Caco-2 (cell line): Measurements from ENCODE around the gene NPAS3. TPM values are rescaled to one million over a fixed set of nuclear protein-coding genes. Genes with fewer than 3 reads are reported as not detected.

ENCODE experiments used
- BruUV-seq: library from RNA; stranded (reverse); fragments of 400-500 nt; replicated peaks from 2 replicates; lab custom pipeline; 2021; lab: Mats Ljungman, UMichigan
- CTCF ChIA-PET: fragments of 300-600 bp; sonication (Branson Sonifier 250); formaldehyde crosslinking; loops from one replicate; lab custom pipeline; 2022; ENCODE audit warnings: antibody characterized with exemption; lab: Charles Lee
- POLR2A ChIA-PET: fragments of 300-600 bp; sonication (Branson Sonifier 250); formaldehyde crosslinking; loops from one replicate; lab custom pipeline; 2022; ENCODE audit warnings: antibody characterized with exemption; lab: Charles Lee
- DNase-seq, 2 experiments: peaks; one replicate each; pipeline versions ENCODE4 v3.0.0 to v3.0.0-alpha.2; 2020 to 2022
- H3K27me3 ChIP-seq: replicated peaks from 2 replicates; pipeline ENCODE4 v1.6.0; 2011; ENCODE audit warnings: low read length; ENCODE audit not compliant: control insufficient read depth, insufficient read depth
- H3K36me3 ChIP-seq: 2 replicates; pipeline ENCODE4 v1.5.1; 2011; ENCODE audit warnings: low read length; ENCODE audit not compliant: control insufficient read depth, insufficient read depth
- H3K4me1 ChIP-seq: fragments of 250-450 bp; sonication (Bioruptor Pico); 2 replicates; pipeline ENCODE4 v1.5.1; 2020; ENCODE audit warnings: mild to moderate bottlenecking
- H3K4me3 ChIP-seq: 2 replicates; pipeline ENCODE4 v1.5.1; 2011; ENCODE audit warnings: low read depth, mild to moderate bottlenecking, control low read depth, low read length
- H3K9me3 ChIP-seq: fragments of 250-450 bp; sonication (Bioruptor Pico); 2 replicates; pipeline ENCODE4 v1.5.1; 2020; ENCODE audit warnings: mild to moderate bottlenecking, moderate library complexity
- H3K27ac Mint-ChIP-seq: one replicate; pipeline ENCODE4 v1.8.0; 2022; ENCODE audit warnings: mixed read lengths; ENCODE audit not compliant: unreplicated experiment
- H3K27me3 Mint-ChIP-seq: one replicate; pipeline ENCODE4 v1.8.0; 2022; ENCODE audit warnings: mixed read lengths; ENCODE audit not compliant: insufficient read depth, unreplicated experiment
- H3K36me3 Mint-ChIP-seq: one replicate; pipeline ENCODE4 v1.8.0; 2022; ENCODE audit warnings: mild to moderate bottlenecking, mixed read lengths; ENCODE audit not compliant: insufficient read depth, unreplicated experiment
- H3K4me1 Mint-ChIP-seq: one replicate; pipeline ENCODE4 v1.8.0; 2022; ENCODE audit warnings: low read depth, mixed read lengths; ENCODE audit not compliant: unreplicated experiment
- H3K4me3 Mint-ChIP-seq: one replicate; pipeline ENCODE4 v1.8.0; 2022; ENCODE audit warnings: mild to moderate bottlenecking, moderate library complexity, mixed read lengths; ENCODE audit not compliant: unreplicated experiment
- H3K9me3 Mint-ChIP-seq: one replicate; pipeline ENCODE4 v1.8.0; 2022; ENCODE audit warnings: mixed read lengths; ENCODE audit not compliant: unreplicated experiment
- CTCF ChIP-seq, 2 experiments: fragments of 200-600 bp in 1 of 2; IDR thresholded peaks; 1 replicate in 1 of 2; 2 replicates in 1 of 2; pipeline versions ENCODE4 v1.5.1 to v1.8.0; 2011 to 2022; ENCODE audit warnings: antibody characterized with exemption in 1 of 2, control low read depth in 1 of 2, inconsistent platforms in 1 of 2, low read depth in 1 of 2, low read length in 1 of 2, mild to moderate bottlenecking in 1 of 2, moderate library complexity in 1 of 2; ENCODE audit not compliant: insufficient read depth in 1 of 2, severe bottlenecking in 1 of 2, unreplicated experiment in 1 of 2
- intact Hi-C: fragments of 100-400 bp; cut with micrococcal nuclease; formaldehyde crosslinking; loops from one replicate; pipeline ENCODE4 v1.10.0; 2022; ENCODE audit not compliant: unreplicated experiment
- total RNA-seq: library from RNA; stranded (reverse); gene quantifications from 2 replicates; pipeline ENCODE4 v1.2.3, GENCODE V29; 2022

The NPAS3 gene
- total RNA-seq, 1 experiment from 2014 or later: not detected

DNA sequence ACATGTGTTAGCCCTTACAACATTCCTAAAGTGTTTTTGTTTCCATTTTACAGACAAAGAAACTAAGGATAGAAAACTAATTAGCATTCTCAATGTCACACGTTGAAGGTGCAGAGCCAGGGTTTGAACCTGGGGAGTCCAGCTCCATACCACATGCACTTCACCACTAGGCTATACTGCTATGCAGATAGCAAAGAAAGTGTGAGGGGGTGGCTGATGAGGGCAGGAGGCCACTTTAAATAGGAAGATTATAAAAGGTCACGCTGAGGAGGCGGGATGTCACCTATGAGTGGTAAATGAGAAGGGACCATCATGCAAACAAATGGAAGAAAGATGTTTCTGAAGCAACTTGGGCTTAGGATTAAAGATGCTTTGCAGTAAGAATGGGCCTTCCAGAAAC lies 798.3 kb downstream of the NPAS3 start:
- Histone ChIP-seq H3K36me3 (no peaks in the 10 kb centered on the region), H3K9me3 (no peaks in the 10 kb centered on the region), H3K4me1 (no peaks in the 10 kb centered on the region), H3K4me3 (no peak overlapping the region), H3K27me3 (no peaks in the 10 kb centered on the region)
- H3K36me3 Mint-ChIP-seq: no peaks in the 10 kb centered on the region
- no peak overlapping the region for H3K4me3 Mint-ChIP-seq
- H3K4me1 Mint-ChIP-seq: no peaks in the 10 kb centered on the region
- H3K9me3 Mint-ChIP-seq: no peaks in the 10 kb centered on the region
- BruUV-seq: no TSS peak
- no peak for DNase-seq
- no peak for TF ChIP-seq CTCF (IDR thresholded peaks at IDR 0.05; ENCODE audit: insufficient read depth in 1 of 2, low read depth in 1 of 2, low read length in 1 of 2, severe bottlenecking in 1 of 2, unreplicated experiment in 1 of 2)
- H3K27me3 Mint-ChIP-seq: peaks cover 5% of the 10 kb centered on the region
- ChIA-PET POLR2A (no interaction called here), CTCF (no interaction called here)
- no peak overlapping the region for H3K27ac Mint-ChIP-seq
- intact Hi-C loops: no loop called here

- H3K36me3 Mint-ChIP-seq: no peaks in the 10 kb centered on the region
- no TSS peak for BruUV-seq
- no peak overlapping the region for H3K4me3 Mint-ChIP-seq
- TF ChIP-seq CTCF (IDR thresholded peaks at IDR 0.05; ENCODE audit: insufficient read depth in 1 of 2, low read depth in 1 of 2, low read length in 1 of 2, severe bottlenecking in 1 of 2, unreplicated experiment in 1 of 2): no peak
- Histone ChIP-seq H3K4me1 (no peaks in the 10 kb centered on the region), H3K9me3 (no peaks in the 10 kb centered on the region), H3K4me3 (no peak overlapping the region), H3K27me3 (no peaks in the 10 kb centered on the region), H3K36me3 (no peaks in the 10 kb centered on the region)
- no peaks in the 10 kb centered on the region for H3K9me3 Mint-ChIP-seq
- ChIA-PET CTCF (no interaction called here), POLR2A (no interaction called here)
- peaks cover 2% of the 10 kb centered on the region for H3K27me3 Mint-ChIP-seq
- intact Hi-C loops: no loop called here
- no peaks in the 10 kb centered on the region for H3K4me1 Mint-ChIP-seq
- no peak overlapping the region for H3K27ac Mint-ChIP-seq
- DNase-seq: no peak
Measured at GRCh38 chr14:33737446-33737845, 798.8 kb downstream of the NPAS3 start.

DNA sequence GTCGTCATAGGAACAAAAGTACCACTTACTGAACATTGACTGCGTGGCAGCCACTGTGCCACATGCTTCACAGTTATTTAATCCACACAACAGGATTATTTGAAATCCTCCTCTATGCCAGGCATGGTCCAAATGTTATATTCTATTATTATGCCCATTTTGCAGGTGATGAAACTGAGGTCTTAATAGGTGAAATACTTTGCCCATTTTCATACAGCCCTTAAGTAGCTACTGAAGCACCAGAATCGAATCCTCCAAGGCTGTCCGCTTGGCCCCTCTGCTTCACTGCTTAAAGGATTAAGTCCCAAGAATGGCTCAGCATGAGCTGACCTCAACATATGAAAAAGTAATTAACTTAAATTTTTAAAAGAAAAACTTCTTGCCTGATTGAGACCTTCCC lies 799.4 kb downstream of the NPAS3 start:
- TF ChIP-seq CTCF (IDR thresholded peaks at IDR 0.05; ENCODE audit: insufficient read depth in 1 of 2, low read depth in 1 of 2, low read length in 1 of 2, severe bottlenecking in 1 of 2, unreplicated experiment in 1 of 2): no peak
- H3K36me3 ChIP-seq: no peaks in the 10 kb centered on the region
- H3K4me3 ChIP-seq: no peak overlapping the region
- intact Hi-C loops: no loop called here
- Mint-ChIP-seq H3K4me1 (no peaks in the 10 kb centered on the region), H3K27ac (no peak overlapping the region), H3K27me3 (peaks cover 2% of the 10 kb centered on the region), H3K4me3 (no peak overlapping the region), H3K36me3 (no peaks in the 10 kb centered on the region), H3K9me3 (no peaks in the 10 kb centered on the region)
- H3K27me3 ChIP-seq: no peaks in the 10 kb centered on the region
- BruUV-seq: no TSS peak
- no peaks in the 10 kb centered on the region for H3K4me1 ChIP-seq
- no peak for DNase-seq
- ChIA-PET CTCF (no interaction called here), POLR2A (no interaction called here)
- no peaks in the 10 kb centered on the region for H3K9me3 ChIP-seq
